ENCODE results near the gene CNTNAP2. TPM values are rescaled to one million over a fixed set of nuclear protein-coding genes. Genes with fewer than 3 reads are reported as not detected.

CNTNAP2 gene
- total and polyA plus RNA-seq, 2 of the 8 experiments (the other 6 are each of a cell fraction or from before 2014, with no cell fraction given) = 27.9 to 71.0 TPM

GRCh38 chr7:148371280-148371937 lies 2254.8 kb downstream of the CNTNAP2 start (continued):
- TF ChIP-seq CHD2 (IDR thresholded peaks at IDR 0.05; ENCODE audit: low read length) (no peak), RXRA (IDR thresholded peaks at IDR 0.05; ENCODE audit: insufficient read depth, low read depth, low read length) (no peak), NANOG (IDR thresholded peaks at IDR 0.05; ENCODE audit: insufficient read depth, low read depth, low read length, poor library complexity, severe bottlenecking) (no peak), BRCA1 (IDR thresholded peaks at IDR 0.05; ENCODE audit: low read depth, low read length) (no peak), POU5F1 (IDR thresholded peaks at IDR 0.05; ENCODE audit: low read depth, low read length) (no peak)
